ENCODE measurements around the gene PHKG1.
"Not testable (repeated sequence)": the region's sequence is repeated elsewhere in the genome, so short reads cannot be mapped to it uniquely, and the experiment has no call there.

PHKG1 gene

DNA sequence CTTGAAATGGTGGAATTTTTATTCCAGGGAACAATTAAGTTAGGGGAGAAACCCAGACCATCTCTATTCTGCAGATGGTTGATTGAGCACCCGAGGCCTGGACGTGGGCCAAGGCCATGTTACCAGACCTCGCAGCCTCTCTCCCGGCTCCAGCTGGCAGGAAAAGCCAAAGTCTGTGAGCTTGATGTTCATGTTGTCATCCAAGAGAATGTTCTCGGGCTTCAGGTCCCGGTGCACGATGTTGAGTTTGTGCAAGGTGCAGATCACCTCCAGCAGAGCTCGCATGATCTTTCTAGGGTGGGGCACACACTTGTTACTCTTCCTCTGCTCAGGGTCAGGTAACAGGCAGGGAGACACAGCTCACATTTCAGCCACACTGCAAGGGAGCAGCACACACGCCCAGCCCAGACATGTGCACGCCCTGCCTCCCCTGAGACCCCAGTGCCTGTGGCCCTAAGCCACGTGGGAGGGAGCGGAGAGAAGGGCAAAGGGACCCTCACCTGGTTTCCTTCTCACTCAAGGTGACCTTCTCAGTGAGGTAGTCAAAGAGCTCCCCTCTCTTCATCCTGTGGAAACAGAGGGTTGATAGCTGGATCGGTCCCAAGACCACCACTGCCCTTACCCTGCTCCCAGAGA lies 9.5 kb downstream of the PHKG1 start:
- DNase-seq (ENCODE audit: low read depth in 2 of 2) = no peak

DNA sequence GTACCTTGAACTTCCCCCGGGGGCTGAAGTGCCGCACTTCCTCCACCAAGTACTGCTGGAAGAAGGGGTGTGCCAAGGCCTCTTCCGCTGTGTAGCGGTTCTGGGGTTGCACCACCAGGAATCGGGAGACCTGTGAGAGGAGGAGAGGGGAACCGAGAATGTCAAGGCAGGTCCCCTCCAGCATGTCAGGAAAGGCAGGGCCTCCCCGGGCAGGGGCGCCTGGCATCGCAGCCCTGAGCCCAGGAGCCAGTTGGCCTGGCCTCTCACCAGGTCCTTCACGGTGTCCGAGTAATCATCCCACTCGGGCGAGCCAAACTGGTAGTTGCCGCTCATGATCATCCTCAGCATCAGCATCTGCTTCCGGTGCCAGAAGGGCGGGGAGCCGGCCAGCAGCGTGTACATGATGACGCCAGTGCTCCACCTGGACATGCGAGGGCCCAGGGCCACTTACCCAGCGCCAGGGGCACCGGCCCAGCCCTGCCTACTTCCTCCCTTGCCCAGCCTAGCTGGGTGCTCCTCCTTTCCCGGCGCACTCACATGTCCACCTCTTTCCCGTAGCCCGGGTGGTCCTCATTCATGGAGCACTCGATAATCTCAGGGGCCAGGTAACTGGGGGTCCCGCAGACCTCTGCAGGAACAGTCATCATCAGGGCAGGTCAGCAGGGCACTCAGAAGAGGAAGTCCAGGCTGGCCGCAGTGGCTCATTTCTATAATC lies 11.0 kb downstream of the PHKG1 start:
- DNase-seq (ENCODE audit: low read depth in 2 of 2) = no peak

- DNase-seq (ENCODE audit: low read depth in 2 of 2) = not testable (repeated sequence)
These were observed 11.9 kb downstream of the PHKG1 start for GRCh38 chr7:56080726-56081435.

DNA sequence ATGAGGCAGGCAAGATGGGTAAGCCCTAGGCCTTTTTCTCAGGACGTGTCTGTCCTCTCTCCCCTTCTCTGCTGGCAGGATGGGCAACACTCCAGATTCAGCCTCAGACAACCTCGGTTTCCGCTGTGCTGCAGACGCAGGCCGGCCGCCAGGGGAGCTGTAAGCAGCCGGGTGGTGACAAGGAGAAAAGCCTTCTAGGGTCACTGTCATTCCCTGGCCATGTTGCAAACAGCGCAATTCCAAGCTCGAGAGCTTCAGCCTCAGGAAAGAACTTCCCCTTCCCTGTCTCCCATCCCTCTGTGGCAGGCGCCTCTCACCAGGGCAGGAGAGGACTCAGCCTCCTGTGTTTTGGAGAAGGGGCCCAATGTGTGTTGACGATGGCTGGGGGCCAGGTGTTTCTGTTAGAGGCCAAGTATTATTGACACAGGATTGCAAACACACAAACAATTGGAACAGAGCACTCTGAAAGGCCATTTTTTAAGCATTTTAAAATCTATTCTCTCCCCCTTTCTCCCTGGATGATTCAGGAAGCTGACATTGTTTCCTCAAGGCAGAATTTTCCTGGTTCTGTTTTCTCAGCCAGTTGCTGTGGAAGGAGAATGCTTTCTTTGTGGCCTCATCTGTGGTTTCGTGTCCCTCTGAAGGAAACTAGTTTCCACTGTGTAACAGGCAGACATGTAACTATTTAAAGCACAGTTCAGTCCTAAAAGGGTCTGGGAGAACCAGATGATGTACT lies 13.1 kb downstream of the PHKG1 start:
- no peak for DNase-seq (ENCODE audit: low read depth in 2 of 2)

DNA sequence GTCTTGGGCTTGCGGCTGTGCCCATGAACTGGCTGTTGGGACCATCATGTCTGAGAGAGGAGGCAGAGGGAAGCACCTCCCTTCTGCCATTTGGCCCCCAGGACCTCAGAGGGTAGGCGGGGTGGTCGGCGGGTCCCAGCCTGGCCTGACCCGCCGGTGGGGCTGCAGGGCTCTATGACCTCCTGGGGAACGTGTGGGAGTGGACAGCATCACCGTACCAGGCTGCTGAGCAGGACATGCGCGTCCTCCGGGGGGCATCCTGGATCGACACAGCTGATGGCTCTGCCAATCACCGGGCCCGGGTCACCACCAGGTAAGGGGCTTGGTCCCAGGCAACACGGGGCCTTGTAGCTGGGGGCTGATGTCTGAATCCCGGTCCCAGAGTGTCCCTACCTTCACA lies 14.6 kb downstream of the PHKG1 start:
- DNase-seq (ENCODE audit: low read depth in 2 of 2) = no peak

DNA sequence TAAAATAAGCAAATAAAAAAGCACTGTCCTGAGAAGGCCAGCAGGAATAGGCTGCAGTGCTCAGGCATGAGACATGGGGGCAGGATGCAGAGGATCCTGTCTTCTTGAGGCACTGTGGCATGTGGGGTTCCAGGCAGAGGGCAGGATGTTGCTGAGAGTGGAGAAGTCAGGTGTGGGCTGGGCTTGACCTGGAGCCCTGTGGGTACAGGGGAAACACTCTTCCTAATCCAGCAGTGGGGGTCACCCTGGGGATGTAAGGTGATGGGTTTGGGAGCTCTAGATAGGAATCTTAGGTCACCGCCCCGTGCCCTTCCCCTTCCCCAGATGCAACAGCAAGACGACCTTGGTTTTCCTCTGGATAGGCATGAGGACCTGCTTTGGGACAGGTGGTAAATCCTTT lies 15.1 kb downstream of the PHKG1 start:
- DNase-seq (ENCODE audit: low read depth in 2 of 2) = no peak

- DNase-seq (ENCODE audit: low read depth in 2 of 2) = peak; percentile 41 to 53
These were observed 18.4 kb downstream of the PHKG1 start for GRCh38 chr7:56074371-56074791.

DNA sequence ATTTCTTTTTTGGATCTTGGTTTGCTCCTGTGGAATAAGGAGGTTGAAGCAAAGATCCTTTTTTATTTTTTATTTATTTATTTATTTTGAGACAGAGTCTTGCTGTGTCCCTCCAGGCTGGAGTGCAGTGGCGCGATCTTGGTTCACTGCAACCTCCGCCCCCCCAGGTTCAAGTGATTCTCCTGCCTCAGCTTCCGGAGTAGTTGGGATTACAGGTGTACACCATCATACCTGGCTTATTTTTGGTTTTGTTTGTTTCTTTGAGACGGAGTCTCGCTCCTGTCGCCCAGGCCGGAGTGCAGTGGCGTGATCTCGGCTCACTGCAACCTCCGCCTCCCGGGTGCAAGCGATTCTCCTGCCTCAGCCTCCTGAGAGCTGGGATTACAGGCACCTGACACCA lies 26.4 kb downstream of the PHKG1 start:
- DNase-seq (ENCODE audit: low read depth in 2 of 2) = not testable (repeated sequence)

DNA sequence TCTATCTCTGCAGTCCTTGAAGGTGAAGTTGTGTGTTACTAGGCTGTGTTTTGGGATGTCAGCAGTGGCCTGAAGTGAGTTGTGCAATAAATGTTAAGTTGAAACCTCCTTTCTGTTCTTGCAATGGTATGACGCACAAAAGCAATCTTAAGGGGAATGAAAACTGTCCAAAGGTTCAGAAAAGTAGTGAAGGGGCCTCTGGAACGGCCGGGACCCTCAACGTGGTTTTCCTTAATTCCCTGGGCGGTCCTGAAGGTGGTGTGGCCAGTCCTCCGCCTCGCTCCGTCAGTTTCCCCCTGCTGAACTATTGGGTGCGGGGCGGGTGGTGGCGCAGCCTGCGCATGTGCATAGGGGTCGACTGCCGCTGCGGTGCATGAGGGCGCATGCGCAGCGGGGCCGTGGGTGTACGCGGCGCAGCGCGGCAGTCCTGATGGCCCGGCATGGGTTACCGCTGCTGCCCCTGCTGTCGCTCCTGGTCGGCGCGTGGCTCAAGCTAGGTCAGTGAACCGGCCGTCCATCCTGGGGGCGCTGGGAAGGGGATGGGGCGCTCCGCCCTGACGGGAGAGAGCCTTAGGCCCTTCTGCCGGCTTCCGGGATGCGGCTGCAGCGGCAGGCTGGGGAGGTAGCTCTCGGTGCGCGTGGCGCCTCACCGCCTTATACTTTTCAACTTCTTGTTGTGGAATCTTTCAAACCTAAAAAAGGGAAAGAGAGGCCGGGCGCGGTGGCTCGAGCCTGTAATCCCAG lies 28.7 kb downstream of the PHKG1 start, which contains the start of gene SUMF2:
TSS of gene SUMF2 (plus strand) at position 405 of the 744 bp plus-strand sequence. CDS start at position 431, 26 bp downstream.
- DNase-seq (ENCODE audit: low read depth in 2 of 2) = peak; percentile 75 to 87

- DNase-seq (ENCODE audit: low read depth in 2 of 2) = no peak
These were observed 29.3 kb downstream of the PHKG1 start for GRCh38 chr7:56063500-56063881.

GRCh38 chr7:56062382-56062781 lies 30.4 kb downstream of the PHKG1 start:
- no peak for DNase-seq (ENCODE audit: low read depth in 2 of 2)

- DNase-seq (ENCODE audit: low read depth in 2 of 2) = no peak
These were observed 38.8 kb downstream of the PHKG1 start for GRCh38 chr7:56053993-56054392.

- no peak for DNase-seq (ENCODE audit: low read depth in 2 of 2)
These were observed 39.4 kb downstream of the PHKG1 start for GRCh38 chr7:56053379-56053778.

DNA sequence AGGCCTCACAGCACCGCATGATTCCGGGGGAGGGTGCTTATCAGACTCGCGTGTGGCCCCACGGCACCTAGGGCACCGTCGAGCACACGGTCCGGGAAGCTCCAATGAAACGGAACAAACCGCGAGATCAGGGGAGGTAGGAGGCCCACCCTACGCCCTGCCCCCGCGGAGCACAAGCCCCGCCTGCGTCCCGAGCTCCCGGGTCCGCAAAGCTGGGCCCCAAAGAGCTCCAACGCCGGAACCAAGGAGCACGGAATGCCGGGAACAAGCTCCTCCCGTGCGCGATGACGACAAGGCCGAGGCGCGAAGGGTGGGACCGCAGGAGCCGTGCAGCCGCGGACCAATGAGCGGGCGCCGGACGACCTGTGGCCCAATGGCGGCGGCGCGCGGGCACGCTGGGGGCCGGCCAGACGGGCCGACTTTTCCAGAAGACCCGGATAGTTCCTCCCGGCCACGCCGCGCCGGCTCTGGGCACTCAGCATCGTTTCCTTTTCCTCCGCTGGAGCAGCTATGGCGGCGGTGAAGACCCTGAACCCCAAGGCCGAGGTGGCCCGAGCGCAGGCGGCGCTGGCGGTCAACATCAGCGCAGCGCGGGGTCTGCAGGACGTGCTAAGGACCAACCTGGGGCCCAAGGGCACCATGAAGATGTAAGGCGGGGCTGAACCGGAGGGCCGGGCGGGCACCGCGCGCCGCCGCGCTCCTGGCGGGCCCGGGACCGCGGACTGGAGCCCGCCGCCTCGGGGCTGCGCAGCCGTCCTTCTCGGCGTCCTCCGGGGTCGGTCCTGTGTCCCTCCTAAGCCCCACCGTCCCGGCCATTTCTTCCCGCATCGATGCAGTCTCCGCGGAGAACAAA lies 41.2 kb downstream of the PHKG1 start, which contains the start of the genes CCT6A and PSPH:
TSS of gene CCT6A (plus strand) at position 427 of the 853 bp plus-strand sequence. CDS start at position 511, 84 bp downstream.
TSS of gene PSPH (minus strand) at position 106 of the 853 bp plus-strand sequence. CDS start 30,232 bp downstream, outside the sequence.
- peak; percentile 86 to 89 for DNase-seq (ENCODE audit: low read depth in 2 of 2)

DNA sequence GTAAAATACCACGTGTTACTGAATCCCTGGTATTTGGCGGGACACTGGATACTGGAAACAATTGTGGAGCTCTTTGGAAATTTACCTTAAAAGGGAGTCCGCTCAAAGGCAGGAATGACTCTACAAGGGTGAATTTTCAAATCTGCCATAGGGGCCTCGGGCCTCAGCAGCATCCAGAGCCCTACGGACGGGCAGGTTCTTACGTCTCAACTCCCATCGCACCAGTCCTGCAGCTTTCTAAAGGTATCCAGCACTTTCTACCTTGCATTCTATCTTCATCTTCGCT lies 41.8 kb downstream of the PHKG1 start:
- no peak for DNase-seq (ENCODE audit: low read depth in 2 of 2)

DNA sequence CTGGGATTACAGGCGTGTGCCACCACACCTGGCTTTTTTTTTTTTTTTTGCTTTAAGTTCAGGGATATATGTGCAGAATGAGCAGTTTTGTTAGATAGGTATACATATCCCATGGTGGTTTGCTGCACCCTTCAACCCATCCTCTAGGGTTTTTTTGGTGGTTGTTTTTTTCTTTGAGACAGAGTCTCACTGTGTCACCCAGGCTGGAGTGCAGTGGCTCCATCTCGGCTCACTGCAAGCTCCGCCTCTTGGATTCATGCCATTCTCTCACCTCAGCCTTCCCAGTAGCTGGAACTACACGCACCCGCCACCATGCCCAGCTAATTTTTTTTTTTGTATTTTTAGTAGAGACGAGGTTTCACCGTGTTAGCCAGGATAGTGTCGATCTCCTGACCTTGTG lies 44.0 kb downstream of the PHKG1 start:
- DNase-seq (ENCODE audit: low read depth in 2 of 2) = not testable (repeated sequence)

- no peak for DNase-seq (ENCODE audit: low read depth in 2 of 2)
These were observed 44.5 kb downstream of the PHKG1 start for GRCh38 chr7:56048245-56048644.

GRCh38 chr7:56047446-56048116 lies 45.2 kb downstream of the PHKG1 start:
- not testable (repeated sequence) for DNase-seq (ENCODE audit: low read depth in 2 of 2)

- DNase-seq (ENCODE audit: low read depth in 2 of 2) = no peak
These were observed 45.9 kb downstream of the PHKG1 start for GRCh38 chr7:56046721-56047445.

Data from stimulated activated CD4-positive, alpha-beta T cell treated with anti-CD3 and anti-CD28 coated beads, Interleukin-15, amount 100 ng/mL, for 48 hours (primary cell).